NCI-H345 (cell line): ENCODE measurements around the gene DAND5.

Experiments
- DNase-seq: peaks from one replicate; lab custom pipeline; 2025; lab: John Stamatoyannopoulos, UW

DAND5 gene

DNA sequence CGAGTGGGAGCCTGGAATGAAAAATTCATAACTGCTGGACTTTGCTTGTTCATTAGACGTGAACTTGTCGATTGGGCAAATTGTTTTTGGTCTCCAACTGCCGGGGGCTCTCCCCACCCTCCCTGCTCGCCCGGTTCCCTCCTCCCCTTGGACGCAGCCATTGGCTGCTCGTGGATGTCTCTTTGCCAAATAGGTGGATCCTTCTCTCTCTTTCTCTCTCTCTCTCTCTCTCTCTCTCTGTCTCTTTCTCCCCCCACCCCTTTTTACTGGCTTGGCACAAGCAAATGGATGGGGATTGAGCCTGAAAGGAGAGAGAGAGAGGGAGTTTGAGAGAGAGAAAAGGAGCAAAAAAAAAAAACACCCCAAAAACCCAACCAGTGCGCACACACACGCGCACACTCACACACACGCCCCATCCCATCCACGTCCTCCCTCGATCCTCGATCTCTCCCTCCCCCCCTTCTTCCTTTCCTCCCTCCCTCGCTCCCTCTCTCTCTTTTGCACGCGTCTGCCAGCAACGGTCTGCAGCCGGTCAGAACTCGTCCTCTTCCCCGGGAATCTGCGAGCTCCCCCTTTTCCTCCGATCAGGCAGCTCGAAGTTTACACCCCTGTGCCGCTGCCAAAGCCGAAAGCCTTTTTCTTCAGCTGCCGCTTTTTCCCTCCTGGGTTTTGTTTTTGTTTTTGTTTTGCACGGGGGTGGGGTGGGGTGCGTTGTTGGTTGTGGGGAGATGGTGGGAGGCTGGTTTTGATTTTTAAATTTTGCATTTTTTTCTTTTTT lies 53.7 kb downstream of the DAND5 start:
- DNase-seq: no peak

DNA sequence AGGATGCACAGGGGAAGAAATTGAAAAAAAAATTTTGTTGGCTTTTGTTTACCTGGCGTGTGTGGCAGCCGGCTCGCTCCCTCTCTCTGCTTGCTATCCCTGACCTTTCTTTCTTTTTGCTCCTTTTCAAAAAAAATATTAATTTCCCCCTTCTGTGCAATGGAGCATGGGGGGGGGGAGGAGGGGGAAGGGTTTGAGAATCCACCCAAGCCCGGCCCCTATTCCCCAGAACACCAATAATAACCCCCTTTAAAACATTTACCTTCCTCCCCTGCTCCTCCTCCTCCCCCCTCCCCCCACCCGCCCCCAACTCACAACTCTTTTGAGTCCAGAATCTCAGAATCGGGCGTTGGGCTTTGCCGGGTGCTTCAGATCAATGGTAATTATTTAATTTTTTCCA lies 54.3 kb downstream of the DAND5 start:
- DNase-seq: no peak
